Stimulated activated CD8-positive, alpha-beta memory T cell treated with anti-CD3 and anti-CD28 coated beads, Interleukin-15, amount 100 ng/mL, for 4 hours (primary cell): Measurements from ENCODE around the gene UBE3A.

ENCODE experiments used
- DNase-seq, 2 donors: peaks; one replicate each; pipeline ENCODE4 v3.0.0-alpha.2; 2020; ENCODE audit warnings: low read depth in 2 of 2

The UBE3A gene

DNA sequence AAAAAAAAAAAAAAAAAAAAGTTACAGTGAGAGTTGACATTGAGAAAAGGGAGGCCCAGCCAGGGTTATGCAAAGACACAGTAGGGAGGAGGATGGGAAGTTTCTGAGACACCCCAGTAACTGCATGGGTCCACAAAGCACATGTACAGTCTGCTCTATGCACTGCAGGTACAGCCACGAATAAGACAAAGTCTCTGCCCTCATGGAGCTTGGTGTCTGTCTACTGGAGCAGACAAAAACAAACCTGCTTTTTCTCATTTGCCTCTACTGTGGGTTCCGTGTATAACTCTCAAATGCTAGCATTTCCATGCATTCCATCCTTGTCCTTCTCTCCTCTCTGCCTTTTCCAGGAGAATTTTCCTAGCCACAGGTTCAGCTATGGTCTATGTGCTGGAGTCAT lies 107.4 kb downstream of the UBE3A start:
- DNase-seq = no peak

DNA sequence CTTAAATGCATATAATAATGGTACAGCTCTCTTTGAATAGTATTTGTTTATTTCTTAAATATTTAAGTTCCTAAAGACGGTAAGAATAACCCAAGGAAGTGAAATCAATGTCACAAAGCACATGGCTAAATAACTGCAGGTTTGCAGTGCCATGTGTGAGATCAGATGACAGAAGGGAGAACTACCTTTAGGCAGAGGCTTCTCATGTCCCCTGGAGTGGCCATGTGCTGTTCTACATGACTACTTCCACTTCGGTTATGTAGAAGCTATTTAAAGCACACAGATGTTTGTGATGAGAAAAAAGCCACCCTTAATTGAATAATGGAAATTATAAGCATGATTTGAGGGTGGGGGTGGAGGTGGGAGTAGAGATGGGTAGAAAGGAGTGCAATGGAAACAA lies 109.1 kb downstream of the UBE3A start:
- DNase-seq = no peak

DNA sequence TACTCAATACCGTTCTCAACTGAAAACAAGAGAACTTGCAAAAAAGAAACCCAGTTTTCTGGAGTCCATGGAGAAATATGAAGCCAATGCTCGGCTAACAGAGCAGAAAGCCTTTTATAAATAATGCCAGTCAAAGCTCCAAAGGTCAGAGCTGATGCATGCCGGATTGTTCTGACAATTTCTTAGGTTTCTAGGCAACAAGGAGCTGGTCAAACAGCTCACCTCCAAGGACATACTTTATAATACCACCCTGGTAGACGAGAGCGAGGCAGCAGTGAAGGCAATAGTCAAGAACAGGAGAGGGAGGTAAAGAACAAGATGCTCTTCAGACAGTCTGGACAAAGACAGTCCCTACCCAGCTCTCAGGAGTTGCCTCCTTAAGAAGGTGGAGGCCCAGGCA lies 111.1 kb downstream of the UBE3A start:
- no peak for DNase-seq

DNA sequence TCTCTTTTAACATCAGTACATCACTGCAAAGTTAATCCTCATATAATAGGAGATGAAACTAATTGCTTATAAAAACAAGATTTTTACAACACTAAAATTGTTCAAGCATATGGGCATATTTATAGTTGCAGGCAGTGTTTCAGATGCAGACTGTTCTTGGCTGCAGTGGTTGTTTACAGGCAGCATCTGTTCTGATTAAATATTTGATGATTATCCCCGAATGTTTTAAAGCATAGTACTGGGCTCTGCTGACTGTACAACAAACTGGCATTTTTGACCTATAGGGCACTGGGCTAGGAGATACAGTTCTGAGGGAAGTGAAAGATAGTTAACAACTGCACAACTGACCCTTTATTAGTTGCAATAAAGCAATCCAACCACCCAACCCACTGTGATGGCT lies 113.6 kb downstream of the UBE3A start:
- DNase-seq = no peak

DNA sequence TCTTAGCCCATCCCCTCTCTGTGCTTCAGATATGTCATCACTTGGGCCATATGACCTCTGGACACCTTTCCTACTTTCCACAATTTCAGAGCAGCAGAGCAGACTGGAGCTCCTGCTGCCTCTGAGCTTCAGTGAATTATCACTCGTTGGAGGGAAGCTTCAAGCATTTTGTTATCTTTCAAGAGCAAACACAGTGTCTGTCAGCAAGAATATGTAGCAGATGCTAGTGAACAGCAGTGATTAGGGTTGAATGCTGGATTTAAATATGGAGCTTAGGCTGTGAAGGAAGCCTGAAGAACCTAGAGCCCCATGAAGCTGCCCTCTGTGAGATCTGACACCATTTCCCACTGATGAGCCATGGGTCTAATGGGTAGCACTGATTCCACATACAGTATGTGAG lies 115.4 kb downstream of the UBE3A start:
- no peak for DNase-seq

DNA sequence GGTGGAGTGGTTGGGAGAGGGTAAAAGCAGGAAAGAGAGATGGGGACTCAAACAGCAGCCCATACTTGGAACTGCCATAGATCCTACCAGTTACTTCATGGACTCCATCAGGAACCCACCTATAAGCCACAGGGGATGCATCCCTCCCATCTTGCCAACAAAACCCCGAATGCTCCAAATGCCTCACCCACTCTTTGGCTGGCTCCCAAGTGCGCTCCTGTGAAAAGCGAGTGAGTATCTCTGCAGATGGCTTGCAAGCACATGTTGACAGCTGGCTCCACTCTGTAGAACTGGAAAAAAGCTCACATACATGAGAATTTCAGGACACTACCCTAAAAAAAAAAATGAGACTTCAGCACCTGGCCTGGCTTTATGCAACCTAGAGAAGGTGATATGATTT lies 151.0 kb downstream of the UBE3A start:
- no peak for DNase-seq
